ENCODE measurements around the gene OR52E4. TPM values are rescaled to one million over a fixed set of nuclear protein-coding genes. Genes with fewer than 3 reads are reported as not detected.

The OR52E4 gene
- total and polyA plus RNA-seq, 2 of the 13 experiments (the other 11 are each of a cell fraction or from before 2014, with no cell fraction given): not detected

- intact Hi-C loops (cut with micrococcal nuclease; ENCODE audit: unreplicated experiment): no loop called here
- no TSS peak for BruUV-seq (replicated peaks)
- FAIRE-seq: no peak
These were observed 50.6 kb downstream of the OR52E4 start for GRCh38 chr11:5931061-5931460.

GRCh38 chr11:5932671-5933070 lies 52.2 kb downstream of the OR52E4 start:
- intact Hi-C loops (cut with micrococcal nuclease; ENCODE audit: unreplicated experiment) (no loop called here), in situ Hi-C loops (cut with HindIII; ENCODE audit: extremely low pct_ligation_motif_present, low pct_unique_long_range_greater_than_20kb) (no loop called here)
- FAIRE-seq (no peak), DNase-seq (ENCODE audit: low spot score) (no peak), ATAC-seq (no peak)
- WGBS (ENCODE audit: low lambda C conversion rate): 69% methylated on average over 11 of the region's 11 CpGs
- Histone ChIP-seq H3K36me3 (replicated peaks in 1 of 2; ENCODE audit: control insufficient read depth in 1 of 2, insufficient read depth in 2 of 2, low read length in 2 of 2) (no peaks in the 10 kb centered on the region), H4K20me1 (ENCODE audit: insufficient read depth, low read length) (no peaks in the 10 kb centered on the region), H3K27ac (ENCODE audit: extremely low read length, insufficient read depth, low read length) (no peak overlapping the region), H3K9me3 (ENCODE audit: low read length) (no peaks in the 10 kb centered on the region), H3K4me2 (ENCODE audit: low read depth, low read length) (no peak overlapping the region), H3K4me3 (replicated peaks in 1 of 3; ENCODE audit: insufficient read depth in 1 of 3, low read depth in 2 of 3, low read length in 3 of 3) (no peak overlapping the region), H3K9ac (ENCODE audit: insufficient read depth, low read depth, low read length) (no peak overlapping the region), H3K27me3 (ENCODE audit: control insufficient read depth in 1 of 2, insufficient read depth in 2 of 2, low read length in 2 of 2) (peaks cover 0 to 10% of the 10 kb centered on the region in 2 experiments; a peak in 2 of 5 replicates), H3K79me2 (ENCODE audit: insufficient read depth, low read length) (no peaks in the 10 kb centered on the region), H2AFZ (ENCODE audit: low read length) (no peak overlapping the region), H3K4me1 (ENCODE audit: insufficient read depth, low read length) (no peaks in the 10 kb centered on the region)
- CTCF ChIA-PET (ENCODE audit: low intra/inter-chr PET ratio, low total read pairs): no interaction called here
- POLR2A ChIA-PET: no interaction called here
- no peak for TF ChIP-seq ZNF549 (CRISPR knock-in tag; IDR thresholded peaks at IDR 0.05)
- no TSS peak for BruUV-seq (replicated peaks)

More at GRCh38 chr11:5931061-5931460, 50.6 kb downstream of the OR52E4 start:
- ChIA-PET CTCF (ENCODE audit: low intra/inter-chr PET ratio, low total read pairs) (no interaction called here), POLR2A (no interaction called here)
- no peaks in the 10 kb centered on the region for H4K20me1 ChIP-seq (ENCODE audit: insufficient read depth, low read length)
- ATAC-seq (no peak), DNase-seq (ENCODE audit: low spot score) (no peak)
- no peaks in the 10 kb centered on the region for H3K79me2 ChIP-seq (ENCODE audit: insufficient read depth, low read length)
- no peak overlapping the region for H3K27ac ChIP-seq (ENCODE audit: extremely low read length, insufficient read depth, low read length)
- H3K4me2 ChIP-seq (ENCODE audit: low read depth, low read length): no peak overlapping the region
- no peak overlapping the region for H3K4me3 ChIP-seq (replicated peaks in 1 of 3; ENCODE audit: insufficient read depth in 1 of 3, low read depth in 2 of 3, low read length in 3 of 3)
- H3K27me3 ChIP-seq (ENCODE audit: control insufficient read depth in 1 of 2, insufficient read depth in 2 of 2, low read length in 2 of 2): peaks cover 0 to 10% of the 10 kb centered on the region in 2 experiments; a peak in 2 of 5 replicates
- 26% methylated on average over 8 of the region's 8 CpGs for WGBS (ENCODE audit: low lambda C conversion rate)
- TF ChIP-seq ZMAT3 (CRISPR knock-in tag; conservative IDR thresholded peaks at IDR 0.05) (no peak), ZNF550 (CRISPR knock-in tag; IDR thresholded peaks at IDR 0.05; ENCODE audit: borderline replicate concordance) (no peak), ZNF34 (CRISPR knock-in tag; IDR thresholded peaks at IDR 0.05; ENCODE audit: borderline replicate concordance) (no peak), ZBTB14 (CRISPR knock-in tag; IDR thresholded peaks at IDR 0.05) (no peak), HOXA3 (CRISPR knock-in tag; IDR thresholded peaks at IDR 0.05) (no peak), ZNF33B (CRISPR knock-in tag; IDR thresholded peaks at IDR 0.05) (no peak)
- H3K9me3 ChIP-seq (ENCODE audit: low read length): no peaks in the 10 kb centered on the region
- H3K9ac ChIP-seq (ENCODE audit: insufficient read depth, low read depth, low read length): no peak overlapping the region
- no peaks in the 10 kb centered on the region for H3K4me1 ChIP-seq (ENCODE audit: insufficient read depth, low read length)
- H2AFZ ChIP-seq (ENCODE audit: low read length): no peak overlapping the region
- H3K36me3 ChIP-seq (replicated peaks in 1 of 2; ENCODE audit: control insufficient read depth in 1 of 2, insufficient read depth in 2 of 2, low read length in 2 of 2): no peaks in the 10 kb centered on the region
- in situ Hi-C loops (cut with HindIII; ENCODE audit: extremely low pct_ligation_motif_present, low pct_unique_long_range_greater_than_20kb): no loop called here

All from HepG2 (cell line).